Measurements from ENCODE around the gene GPR50.

Gene GPR50

DNA sequence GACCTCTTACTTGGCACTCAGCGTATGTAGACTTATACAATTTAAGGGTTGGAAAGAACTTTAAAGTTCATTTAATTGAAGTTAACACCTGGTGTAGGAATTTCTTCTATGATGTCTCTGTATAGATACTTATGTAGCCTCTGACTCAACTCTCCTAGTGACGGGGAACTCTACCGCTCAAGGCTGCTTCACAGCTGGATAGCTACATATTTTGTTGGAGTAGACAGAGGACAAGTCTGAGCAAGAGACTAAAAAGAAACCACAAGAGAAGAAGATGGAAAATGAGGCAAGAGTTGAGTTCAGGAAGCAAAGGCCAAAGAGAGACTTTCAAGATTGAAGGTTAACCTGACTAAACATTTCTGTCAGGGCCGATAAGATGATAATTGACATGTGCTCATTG lies 52.6 kb downstream of the GPR50 start:
- no peak for DNase-seq

All from CD4-positive, alpha-beta T cell treated with Interleukin-1 beta for 1 hour (primary cell).